Bronchial epithelial cell (primary cell): ENCODE results near the gene DBP. TPM values are rescaled to one million over a fixed set of nuclear protein-coding genes. Genes with fewer than 3 reads are reported as not detected.

Source experiments
- DNase-seq: peaks from one replicate; pipeline ENCODE4 v3.0.0-alpha.2; 2010; ENCODE audit warnings: low read depth
- FAIRE-seq: peaks from 2 replicates; lab custom pipeline; 2011; peaks lifted over from hg19 to GRCh38; lab: Jason Lieb, UNC
- H3K27me3 ChIP-seq: 2 replicates; pipeline ENCODE4 v1.5.1; 2011; ENCODE audit warnings: low read length; ENCODE audit not compliant: control insufficient read depth, insufficient read depth
- H3K36me3 ChIP-seq: 2 replicates; pipeline ENCODE4 v1.5.1; 2011; ENCODE audit warnings: low read length; ENCODE audit not compliant: control insufficient read depth, insufficient read depth
- H3K4me3 ChIP-seq: 2 replicates; pipeline ENCODE4 v1.5.1; 2011; ENCODE audit warnings: mild to moderate bottlenecking, low read depth, low read length, control low read depth
- CTCF ChIP-seq: IDR thresholded peaks from 2 replicates; pipeline ENCODE4 v1.5.1; 2011; ENCODE audit warnings: mild to moderate bottlenecking, moderate library complexity, low read length, control low read depth, inconsistent platforms; ENCODE audit not compliant: insufficient read depth, severe bottlenecking
- total RNA-seq: library from RNA; depleted of rRNA; stranded (reverse); fragments of >200 nt; gene quantifications from 2 replicates; pipeline ENCODE4 v1.2.1, GENCODE V29; 2014

Gene DBP
- total RNA-seq, 1 donor from 2014 or later = 6.6 TPM

DNA sequence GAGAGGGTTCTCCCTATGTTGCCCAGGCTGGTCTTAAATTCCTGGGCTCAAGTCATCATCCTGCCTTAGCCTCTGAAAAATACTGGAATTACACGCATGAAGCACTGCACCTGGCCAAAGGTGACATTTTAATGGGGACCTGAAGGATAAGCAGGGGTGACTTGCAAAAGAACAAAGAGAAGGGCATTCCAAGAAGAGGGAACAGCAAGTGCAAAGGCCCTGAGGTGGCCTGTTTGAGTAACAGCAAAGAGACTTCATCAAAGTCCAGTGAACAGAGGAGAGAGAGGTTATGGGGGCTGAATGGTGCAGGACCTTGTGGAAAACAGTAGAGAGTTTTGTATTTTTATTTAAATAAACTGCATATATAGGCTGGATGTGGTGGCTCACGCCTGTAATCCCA, 4.7 kb upstream of the DBP start:
- no peak for TF ChIP-seq CTCF
- H3K36me3 ChIP-seq = no peaks in the 10 kb centered on the region
- H3K4me3 ChIP-seq = no peak overlapping the region
- DNase-seq (no peak), FAIRE-seq (no peak)
- H3K27me3 ChIP-seq = no peaks in the 10 kb centered on the region

DNA sequence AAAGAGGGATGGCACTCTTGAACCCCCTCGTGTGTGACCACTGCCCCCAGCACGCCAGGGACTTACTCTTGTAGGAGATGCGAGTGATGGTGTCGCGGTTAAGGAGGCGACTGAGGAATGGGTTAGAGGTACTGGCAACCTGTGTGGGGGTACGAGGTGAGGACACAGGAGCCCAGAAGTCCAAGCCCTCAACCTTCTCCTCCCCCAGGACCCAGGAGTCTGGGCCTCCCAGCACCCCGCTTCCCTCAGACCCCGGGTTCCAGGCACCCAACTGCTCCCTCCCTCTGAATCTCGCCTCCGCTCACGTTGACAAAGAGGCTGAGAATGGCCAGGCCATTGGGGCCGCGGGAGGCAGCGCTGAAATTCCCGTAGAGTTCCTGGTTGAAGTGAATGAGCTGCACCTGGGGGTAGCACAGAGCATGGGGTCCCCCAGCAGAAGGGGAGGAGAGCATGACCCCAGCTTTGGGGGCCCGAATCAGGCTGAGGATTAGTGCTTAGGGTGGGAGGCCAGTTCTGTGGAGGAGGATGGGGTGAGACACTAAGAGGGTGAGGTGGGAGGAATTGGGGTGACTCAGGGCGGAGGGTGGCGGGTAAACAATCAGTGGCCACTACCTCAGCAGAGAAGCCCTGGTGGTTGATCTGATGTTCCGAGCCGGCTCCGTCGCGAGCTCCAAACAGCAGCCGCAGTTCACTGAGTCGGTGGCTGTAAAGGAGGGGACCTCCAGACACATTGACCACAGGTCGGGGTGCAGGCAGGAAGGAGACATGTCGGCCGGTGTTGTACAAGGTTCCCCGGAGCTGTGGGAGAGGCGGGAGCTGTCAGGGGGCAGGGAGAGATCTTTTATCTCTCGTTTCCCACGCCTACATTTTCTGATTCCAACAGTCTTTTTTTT, 2.5 kb upstream of the DBP start:
- no peak for FAIRE-seq
- no peak overlapping the region for H3K4me3 ChIP-seq

GRCh38 chr19:48638831-48639381, 1.7 kb upstream of the DBP start:
- H3K36me3 ChIP-seq = no peaks in the 10 kb centered on the region
- no peak overlapping the region for H3K4me3 ChIP-seq
- H3K27me3 ChIP-seq = no peaks in the 10 kb centered on the region
- DNase-seq (no peak), FAIRE-seq (no peak)
- TF ChIP-seq CTCF = no peak

More for the DNA sequence above, 2.5 kb upstream of the DBP start:
- Histone ChIP-seq H3K27me3 (no peaks in the 10 kb centered on the region), H3K36me3 (no peaks in the 10 kb centered on the region)
- DNase-seq = no peak
- no peak for TF ChIP-seq CTCF

- H3K27me3 ChIP-seq = no peaks in the 10 kb centered on the region
- peak overlapping the region; percentile 58 for H3K4me3 ChIP-seq
- DNase-seq = peak; percentile 72
- no peaks in the 10 kb centered on the region for H3K36me3 ChIP-seq
- no peak for TF ChIP-seq CTCF
- no peak for FAIRE-seq
Measured at GRCh38 chr19:48637948-48638830, 1.0 kb upstream of the DBP start.

- Histone ChIP-seq H3K4me3 (peak overlapping the region; percentile 58), H3K36me3 (no peaks in the 10 kb centered on the region), H3K27me3 (no peaks in the 10 kb centered on the region)
- FAIRE-seq (no peak), DNase-seq (peak; percentile 82)
- TF ChIP-seq CTCF = no peak
Measured at GRCh38 chr19:48637449-48637947, 319 bp upstream of the DBP start.
